ENCODE measurements around the gene ACD. TPM values are rescaled to one million over a fixed set of nuclear protein-coding genes. Genes with fewer than 3 reads are reported as not detected.

ACD gene
- total and polyA plus RNA-seq, 2 of the 8 experiments (the other 6 are each of a cell fraction or from before 2014, with no cell fraction given) = 34.8 to 58.0 TPM

GRCh38 chr16:67649494-67649931 lies 10.5 kb downstream of the ACD start:
- H3K36me3 ChIP-seq (ENCODE audit: control insufficient read depth in 2 of 4, insufficient read depth in 4 of 4, low read length in 3 of 4) = no peaks in the 10 kb centered on the region

More at GRCh38 chr16:67649494-67649931, 10.5 kb downstream of the ACD start:
- Histone ChIP-seq H3K18ac (ENCODE audit: extremely low read depth, low read length) (no peak overlapping the region; the same call in 1 of the 2 replicates), H3K4me1 (replicated peaks in 1 of 4; ENCODE audit: control insufficient read depth in 3 of 4, insufficient read depth in 4 of 4, low read length in 3 of 4) (peaks cover 0 to 26% (median 9%) of the 10 kb centered on the region in 4 experiments; a peak in 5 of 7 replicates), H2AK5ac (ENCODE audit: low read depth, low read length) (no peak overlapping the region), H4K8ac (ENCODE audit: extremely low read depth, insufficient read depth, low read length) (no peak overlapping the region), H3K23ac (ENCODE audit: insufficient read length) (no peak overlapping the region), H2BK120ac (replicated peaks; ENCODE audit: low read depth, low read length) (no peak overlapping the region), H4K20me1 (replicated peaks in 1 of 2; ENCODE audit: control insufficient read depth in 1 of 2, insufficient read depth in 2 of 2, low read length in 2 of 2) (peaks cover 5 to 15% of the 10 kb centered on the region in 2 experiments), H3K14ac (ENCODE audit: insufficient read length) (no peak overlapping the region), H3K9me3 (ENCODE audit: insufficient read depth in 2 of 2, low read depth in 1 of 2, low read length in 1 of 2) (no peaks in the 10 kb centered on the region), H3K27ac (ENCODE audit: low read depth, low read length) (no peak overlapping the region), H3K56ac (replicated peaks; ENCODE audit: insufficient read length, low read depth, low read length) (no peak overlapping the region), H3K4ac (replicated peaks; ENCODE audit: insufficient read length, low read depth, low read length) (no peak overlapping the region), H3K79me2 (ENCODE audit: control insufficient read depth in 1 of 2, insufficient read depth in 2 of 2, low read length in 2 of 2) (no peaks in the 10 kb centered on the region), H4K91ac (replicated peaks; ENCODE audit: insufficient read length, low read length) (no peak overlapping the region), H3K4me2 (ENCODE audit: insufficient read depth in 1 of 2, low read depth in 2 of 2, low read length in 2 of 2) (peak overlapping the region; percentile 16 to 43; a peak in 3 of 4 replicates), H2BK15ac (ENCODE audit: low read length) (no peak overlapping the region), H3K4me3 (ENCODE audit: extremely low read depth in 1 of 4, insufficient read depth in 2 of 4, low read depth in 3 of 4, low read length in 4 of 4) (peak overlapping the region in 1 of 4 experiments; percentile 22; a peak in 1 of 8 replicates), H2AFZ (ENCODE audit: low read length) (no peak overlapping the region), H3K23me2 (ENCODE audit: low read depth, low read length) (peaks cover 11% of the 10 kb centered on the region; the same call in 1 of the 2 replicates), H4K5ac (ENCODE audit: insufficient read length, low read depth, low read length) (no peak overlapping the region), H3K27me3 (replicated peaks in 1 of 4; ENCODE audit: control insufficient read depth in 3 of 4, extremely low read depth in 1 of 4, insufficient read depth in 3 of 4, low read length in 3 of 4) (peaks cover 3 to 45% (median 26%) of the 10 kb centered on the region in 4 experiments; a peak in 6 of 7 replicates), H2BK20ac (ENCODE audit: low read length) (no peak overlapping the region), H3K9ac (replicated peaks in 1 of 4; ENCODE audit: extremely low read depth in 1 of 4, low read depth in 3 of 4, low read length in 3 of 4) (no peak overlapping the region), H3K79me1 (ENCODE audit: low read depth, low read length) (no peaks in the 10 kb centered on the region), H2BK12ac (ENCODE audit: low read depth, low read length) (0 out of 2 replicates have a peak overlapping the region, but pooled peaks have one; percentile 50), H2BK5ac (ENCODE audit: low read depth, low read length) (no peak overlapping the region; the same call in 1 of the 2 replicates)
- FAIRE-seq (no peak), DNase-seq (ENCODE audit: low read depth in 1 of 2, low spot score in 2 of 2) (peak in 1 of 2 experiments; percentile 88)
- ChIA-PET CTCF (ENCODE audit: partially characterized antibody) (interaction anchor here (1.0 to 18.0 kb wide), 9 partner anchors 11 to 129 kb away, joined by 3 to 202 read pairs (median 10); partner anchors contain the start of genes ACD, C16orf86, ENKD1 and PARD6A), POLR2A (ENCODE audit: partially characterized antibody) (interaction anchor here (1.3 to 3.4 kb wide), 4 partner anchors 10 to 111 kb away, joined by 3 to 13 read pairs (median 6); partner anchors contain the start of genes ACD and CTCF)
- 59% methylated on average over 31 of the region's 34 CpGs; no CpG with 5 or more reads in 1 of the 2 experiments for WGBS, 2 experiments (ENCODE audit: extremely low coverage in 1 of 2, insufficient coverage in 1 of 2, insufficient read length in 1 of 2, insufficient replicate concordance in 2 of 2, low coverage in 1 of 2, low lambda C conversion rate in 2 of 2, missing lambda C conversion rate in 1 of 2)
- no peak for TF ChIP-seq BRCA1 (IDR thresholded peaks at IDR 0.05; ENCODE audit: low read depth, low read length)
- peak; percentile 12; the same call in 1 of the 2 replicates for TF ChIP-seq SP1 (IDR thresholded peaks at IDR 0.05; ENCODE audit: low read depth, low read length)
- TF ChIP-seq BCL11A (IDR thresholded peaks at IDR 0.05; ENCODE audit: low read depth in 2 of 2, low read length in 2 of 2) = no peak
- TF ChIP-seq E2F6 (IDR thresholded peaks at IDR 0.05) = 0 out of 2 replicates have a peak, but pooled peaks have one; percentile 10
